Smooth muscle cell of the brain vasculature (primary cell): ENCODE results near the gene HAPSTR1.
A peak's percentile ranks its signal among the peaks of the same experiment; 100 is the strongest.
"Not testable (repeated sequence)": the region's sequence is repeated elsewhere in the genome, so short reads cannot be mapped to it uniquely, and the experiment has no call there.

Experiments
- DNase-seq: peaks from one replicate; pipeline ENCODE4 v3.0.0-alpha.2; 2012; ENCODE audit warnings: low read depth, low spot score

The HAPSTR1 gene

GRCh38 chr16:9090960-9091866 is at the start of gene HAPSTR1:
Gene HAPSTR1 (plus strand): TSS chr16:9091644. CDS start chr16:9092045, 401 bp downstream.
- DNase-seq, result peak; percentile 100

- DNase-seq, result no peak
Measured at GRCh38 chr16:9042533-9042932, 48.9 kb upstream of the HAPSTR1 start.

- DNase-seq, result no peak
Measured at GRCh38 chr16:9042964-9043680, 48.3 kb upstream of the HAPSTR1 start.

GRCh38 chr16:9045562-9045961 is 45.9 kb upstream of the HAPSTR1 start:
- not testable (repeated sequence) for DNase-seq

GRCh38 chr16:9046667-9047055 is 44.8 kb upstream of the HAPSTR1 start:
- no peak for DNase-seq

GRCh38 chr16:9047689-9048301 is 43.6 kb upstream of the HAPSTR1 start:
- peak; percentile 96 for DNase-seq

GRCh38 chr16:9048302-9048700 is 43.1 kb upstream of the HAPSTR1 start:
- DNase-seq, result no peak

- DNase-seq, result no peak
Measured at GRCh38 chr16:9049241-9049640, 42.2 kb upstream of the HAPSTR1 start.

- DNase-seq, result no peak
Measured at GRCh38 chr16:9050102-9050830, 41.2 kb upstream of the HAPSTR1 start.

- DNase-seq, result no peak
Measured at GRCh38 chr16:9053006-9053601, 38.3 kb upstream of the HAPSTR1 start.

- no peak for DNase-seq
Measured at GRCh38 chr16:9054460-9054859, 37.0 kb upstream of the HAPSTR1 start.

- no peak for DNase-seq
Measured at GRCh38 chr16:9055115-9055514, 36.3 kb upstream of the HAPSTR1 start.

- DNase-seq, result no peak
Measured at GRCh38 chr16:9055661-9056060, 35.8 kb upstream of the HAPSTR1 start.

GRCh38 chr16:9056061-9056460 is 35.4 kb upstream of the HAPSTR1 start:
- DNase-seq, result no peak

GRCh38 chr16:9058211-9058610 is 33.2 kb upstream of the HAPSTR1 start:
- DNase-seq, result no peak

- DNase-seq, result no peak
Measured at GRCh38 chr16:9060225-9060624, 31.2 kb upstream of the HAPSTR1 start.

GRCh38 chr16:9061358-9061813 is 30.1 kb upstream of the HAPSTR1 start:
- DNase-seq, result no peak

GRCh38 chr16:9062301-9062700 is 29.1 kb upstream of the HAPSTR1 start:
- no peak for DNase-seq

- no peak for DNase-seq
Measured at GRCh38 chr16:9065077-9065476, 26.4 kb upstream of the HAPSTR1 start.

GRCh38 chr16:9068886-9069285 is 22.6 kb upstream of the HAPSTR1 start:
- DNase-seq, result no peak

- DNase-seq, result no peak
Measured at GRCh38 chr16:9070254-9070653, 21.2 kb upstream of the HAPSTR1 start.
